Thoracic aorta (tissue), 2 donors: ENCODE data around the gene ANKRD6. TPM values are rescaled to one million over a fixed set of nuclear protein-coding genes. Genes with fewer than 3 reads are reported as not detected.

Experiments used
- ATAC-seq: fragments of 150-250 bp; one replicate; pipeline ENCODE4 v1.8.0; 2017; ENCODE audit warnings: low read depth; ENCODE audit not compliant: insufficient number of reproducible peaks, low FRiP score
- DNase-seq: peaks from one replicate; pipeline ENCODE4 v3.0.0-alpha.2; 2020; ENCODE audit warnings: low spot score
- H3K27ac ChIP-seq, 2 donors: fragments of 200-600 bp; sonication (generic); 1 replicate in 1 of 2; 2 replicates in 1 of 2; pipeline ENCODE4 v1.5.1; 2016; ENCODE audit warnings: mild to moderate bottlenecking in 2 of 2, moderate library complexity in 2 of 2
- H3K27me3 ChIP-seq: fragments of 200-600 bp; sonication (generic); replicated peaks from 2 replicates; pipeline ENCODE4 v1.6.0; 2016; ENCODE audit warnings: mild to moderate bottlenecking; ENCODE audit not compliant: insufficient read depth
- H3K36me3 ChIP-seq: fragments of 200-600 bp; sonication (generic); one replicate; pipeline ENCODE4 v1.5.1; 2016
- H3K4me1 ChIP-seq, 2 donors: fragments of 200-600 bp; sonication (generic); 1 replicate in 1 of 2; 2 replicates in 1 of 2; pipeline versions ENCODE4 v1.5.1 to v1.6.0; 2016; ENCODE audit warnings: low read depth in 2 of 2, mild to moderate bottlenecking in 1 of 2; ENCODE audit not compliant: control insufficient read depth in 1 of 2
- H3K4me3 ChIP-seq: fragments of 200-600 bp; sonication (generic); 2 replicates; pipeline ENCODE4 v1.5.1; 2016; ENCODE audit warnings: mild to moderate bottlenecking
- H3K9me3 ChIP-seq: fragments of 200-600 bp; sonication (generic); 2 replicates; pipeline ENCODE4 v1.5.1; 2016
- CTCF ChIP-seq: fragments of 200-600 bp; sonication (generic); IDR thresholded peaks from one replicate; pipeline ENCODE4 v1.5.1; 2019; ENCODE audit warnings: antibody characterized with exemption
- total RNA-seq, 2 donors: library from RNA; depleted of rRNA; stranded (reverse); fragments of >200 nt; gene quantifications; one replicate each; pipeline versions ENCODE4 v1.1.0 to v1.2.3, GENCODE V29; 2016

The ANKRD6 gene
- total RNA-seq, 2 donors from 2014 or later: 35.3 to 91.9 TPM

- DNase-seq (no peak), ATAC-seq (no peak)
- peak overlapping the region; percentile 65 for H3K4me3 ChIP-seq
- peaks cover 38 to 78% of the 10 kb centered on the region in 2 donors for H3K4me1 ChIP-seq
- H3K9me3 ChIP-seq: no peaks in the 10 kb centered on the region
- H3K36me3 ChIP-seq: no peaks in the 10 kb centered on the region
- H3K27ac ChIP-seq: peak overlapping the region; percentile 85 to 87
- no peak for TF ChIP-seq CTCF
- no peaks in the 10 kb centered on the region for H3K27me3 ChIP-seq
These were observed 130.9 kb downstream of the ANKRD6 start for GRCh38 chr6:89563866-89564265.

GRCh38 chr6:89564752-89565427, 131.9 kb downstream of the ANKRD6 start:
- H3K27me3 ChIP-seq: no peaks in the 10 kb centered on the region
- no peaks in the 10 kb centered on the region for H3K9me3 ChIP-seq
- peak; percentile 83 for ATAC-seq
- peak overlapping the region; percentile 46 for H3K4me3 ChIP-seq
- no peak for TF ChIP-seq CTCF
- no peak for DNase-seq
- H3K36me3 ChIP-seq: no peaks in the 10 kb centered on the region
- peak overlapping the region; percentile 85 to 87 for H3K27ac ChIP-seq
- peaks cover 38 to 78% of the 10 kb centered on the region in 2 donors for H3K4me1 ChIP-seq

DNA sequence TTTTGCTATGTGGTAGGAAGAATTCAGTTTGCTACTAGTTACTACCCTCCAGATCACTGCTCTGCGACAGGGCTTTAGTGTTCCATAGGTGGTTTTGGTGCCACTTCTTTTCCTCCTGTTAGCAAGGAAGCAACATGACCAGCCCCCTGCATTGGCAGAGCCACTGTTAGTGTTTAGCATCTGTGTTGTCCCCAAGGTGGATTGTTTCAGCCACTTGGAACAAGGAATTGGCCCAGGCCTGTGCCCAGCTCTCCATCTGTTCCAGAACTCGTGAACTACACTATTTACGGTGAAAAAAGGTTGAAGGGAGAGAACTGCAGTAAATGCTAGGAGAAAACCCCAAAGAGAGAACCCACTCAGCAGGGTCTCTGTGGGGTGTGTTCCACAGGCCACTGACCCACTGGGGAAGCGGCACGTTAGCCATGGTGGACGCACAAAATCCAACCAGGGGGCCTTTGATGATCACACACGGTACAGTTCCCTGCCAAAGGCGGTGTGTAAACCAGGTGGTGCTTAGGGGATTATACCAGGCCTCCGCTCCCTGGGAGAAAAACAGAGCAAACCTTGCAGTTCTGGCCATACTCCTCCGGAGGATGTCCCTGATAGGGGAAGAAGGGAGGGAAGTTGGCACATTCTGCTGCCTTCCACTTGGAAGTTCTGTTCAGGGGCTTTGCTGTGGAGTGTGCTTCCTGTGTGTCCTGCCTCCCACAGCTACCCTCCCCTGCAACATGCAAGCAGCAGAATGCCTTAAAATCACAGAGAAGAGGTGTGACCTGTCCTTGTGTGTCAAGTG, 133.3 kb downstream of the ANKRD6 start:
- Histone ChIP-seq H3K27ac (peak overlapping the region; percentile 85 to 87), H3K4me3 (no peak overlapping the region), H3K9me3 (no peaks in the 10 kb centered on the region), H3K36me3 (no peaks in the 10 kb centered on the region), H3K4me1 (peaks cover 38 to 70% of the 10 kb centered on the region in 2 donors), H3K27me3 (no peaks in the 10 kb centered on the region)
- DNase-seq (no peak), ATAC-seq (no peak)
- TF ChIP-seq CTCF: no peak

- Histone ChIP-seq H3K27me3 (no peaks in the 10 kb centered on the region), H3K9me3 (no peaks in the 10 kb centered on the region), H3K36me3 (no peaks in the 10 kb centered on the region), H3K4me3 (no peak overlapping the region), H3K27ac (peak overlapping the region; percentile 85 to 87), H3K4me1 (peaks cover 38 to 64% of the 10 kb centered on the region in 2 donors)
- DNase-seq (no peak), ATAC-seq (no peak)
- no peak for TF ChIP-seq CTCF
These were observed 134.1 kb downstream of the ANKRD6 start for GRCh38 chr6:89566930-89567629.
